ENCODE data around the gene SNAI1. TPM values are rescaled to one million over a fixed set of nuclear protein-coding genes. Genes with fewer than 3 reads are reported as not detected.

The SNAI1 gene
- total RNA-seq, 1 donor from 2014 or later, result 3.9 TPM

DNA sequence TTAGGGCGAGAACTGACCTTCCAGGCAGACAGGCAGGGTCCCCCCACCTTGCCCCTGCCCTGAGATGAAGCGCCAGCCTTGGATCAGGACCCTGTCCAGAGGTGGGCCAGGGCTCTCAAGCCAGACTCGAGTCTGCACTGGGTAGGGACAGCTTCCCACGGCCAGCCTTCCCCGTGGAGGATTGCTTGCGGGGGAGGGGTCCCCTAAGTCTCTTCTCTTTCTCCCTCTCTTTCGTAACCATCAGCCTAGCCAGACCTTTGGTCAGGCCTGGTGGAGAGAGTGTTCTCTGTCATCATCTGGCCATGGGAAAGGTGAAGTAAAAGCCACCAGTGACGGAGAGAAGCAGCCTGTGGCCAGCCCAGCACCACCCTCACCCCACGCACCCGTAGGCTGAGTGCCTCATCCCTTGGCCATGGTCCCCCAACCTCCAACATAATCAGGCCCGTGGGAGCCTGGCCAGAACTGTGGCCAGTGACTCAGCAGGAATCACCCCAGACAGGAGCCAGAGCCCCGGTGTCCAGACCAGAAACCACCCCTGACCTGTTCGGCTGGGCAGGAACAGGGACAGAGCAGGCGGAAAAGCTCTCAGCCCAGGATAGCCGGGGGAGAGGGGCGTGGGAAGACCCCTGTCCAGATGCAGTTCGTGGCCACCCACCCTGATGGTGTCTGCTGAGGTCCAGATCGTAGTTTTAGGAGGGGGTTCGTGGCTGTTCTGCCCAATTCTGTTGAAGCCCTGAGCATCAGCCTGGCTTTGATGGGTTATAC, 47.1 kb downstream of the SNAI1 start:
- no peak for DNase-seq
- H3K9me3 Mint-ChIP-seq (ENCODE audit: unreplicated experiment), result no peaks in the 10 kb centered on the region
- H3K36me3 Mint-ChIP-seq (ENCODE audit: unreplicated experiment), result no peaks in the 10 kb centered on the region
- TF ChIP-seq, protein P1, sequence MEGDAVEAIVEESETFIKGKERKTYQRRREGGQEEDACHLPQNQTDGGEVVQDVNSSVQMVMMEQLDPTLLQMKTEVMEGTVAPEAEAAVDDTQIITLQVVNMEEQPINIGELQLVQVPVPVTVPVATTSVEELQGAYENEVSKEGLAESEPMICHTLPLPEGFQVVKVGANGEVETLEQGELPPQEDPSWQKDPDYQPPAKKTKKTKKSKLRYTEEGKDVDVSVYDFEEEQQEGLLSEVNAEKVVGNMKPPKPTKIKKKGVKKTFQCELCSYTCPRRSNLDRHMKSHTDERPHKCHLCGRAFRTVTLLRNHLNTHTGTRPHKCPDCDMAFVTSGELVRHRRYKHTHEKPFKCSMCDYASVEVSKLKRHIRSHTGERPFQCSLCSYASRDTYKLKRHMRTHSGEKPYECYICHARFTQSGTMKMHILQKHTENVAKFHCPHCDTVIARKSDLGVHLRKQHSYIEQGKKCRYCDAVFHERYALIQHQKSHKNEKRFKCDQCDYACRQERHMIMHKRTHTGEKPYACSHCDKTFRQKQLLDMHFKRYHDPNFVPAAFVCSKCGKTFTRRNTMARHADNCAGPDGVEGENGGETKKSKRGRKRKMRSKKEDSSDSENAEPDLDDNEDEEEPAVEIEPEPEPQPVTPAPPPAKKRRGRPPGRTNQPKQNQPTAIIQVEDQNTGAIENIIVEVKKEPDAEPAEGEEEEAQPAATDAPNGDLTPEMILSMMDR (IDR thresholded peaks at IDR 0.05; ENCODE audit: partially characterized antibody, unreplicated experiment), result no peak
- no peak overlapping the region for H3K27ac Mint-ChIP-seq (ENCODE audit: unreplicated experiment)
- H3K4me1 Mint-ChIP-seq (ENCODE audit: low read depth, unreplicated experiment), result peaks cover 2% of the 10 kb centered on the region
- H3K4me3 Mint-ChIP-seq (ENCODE audit: unreplicated experiment), result no peak overlapping the region
- H3K27me3 Mint-ChIP-seq (ENCODE audit: unreplicated experiment), result peaks cover 5% of the 10 kb centered on the region

DNA sequence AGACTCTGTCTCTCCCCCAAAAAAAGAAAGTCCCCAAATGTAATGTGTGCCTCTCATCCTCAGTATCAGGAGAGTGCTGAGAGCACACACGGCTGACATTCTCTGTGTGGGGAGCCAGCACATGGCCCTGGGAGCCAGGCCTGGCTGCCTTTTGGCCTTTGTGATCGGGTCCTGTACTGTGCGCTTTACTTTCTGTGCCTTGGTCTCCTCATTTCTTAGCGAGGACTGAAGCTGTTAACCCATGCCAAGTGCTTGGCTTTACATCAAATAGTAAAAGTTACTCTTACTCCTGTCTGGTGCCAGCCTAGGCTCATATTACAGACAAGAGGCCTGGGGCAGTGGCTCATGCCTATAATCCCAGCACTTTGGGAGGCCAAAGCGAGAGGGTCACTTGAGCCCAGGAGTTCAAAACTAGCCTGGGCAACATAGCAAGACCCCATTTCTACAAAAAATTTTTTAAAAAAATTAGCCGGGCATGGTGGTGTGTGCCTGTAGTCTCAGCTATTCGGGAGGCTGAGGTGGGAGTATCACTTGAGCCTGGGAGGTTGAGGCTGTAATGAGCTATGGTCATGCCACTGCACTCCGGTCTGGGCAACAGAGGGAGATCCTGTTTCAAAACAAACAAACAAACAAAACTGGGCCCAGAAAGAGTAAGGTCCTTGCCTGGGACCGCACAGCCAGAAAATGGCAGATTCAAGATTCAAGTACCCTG, 50.3 kb downstream of the SNAI1 start:
- no peaks in the 10 kb centered on the region for H3K9me3 Mint-ChIP-seq (ENCODE audit: unreplicated experiment)
- H3K4me3 Mint-ChIP-seq (ENCODE audit: unreplicated experiment), result no peak overlapping the region
- no peak for DNase-seq
- peaks cover 2% of the 10 kb centered on the region for H3K4me1 Mint-ChIP-seq (ENCODE audit: low read depth, unreplicated experiment)
- H3K27me3 Mint-ChIP-seq (ENCODE audit: unreplicated experiment), result peaks cover 5% of the 10 kb centered on the region
- H3K36me3 Mint-ChIP-seq (ENCODE audit: unreplicated experiment), result no peaks in the 10 kb centered on the region
- TF ChIP-seq, protein P1 (IDR thresholded peaks at IDR 0.05; ENCODE audit: partially characterized antibody, unreplicated experiment), result no peak
- no peak overlapping the region for H3K27ac Mint-ChIP-seq (ENCODE audit: unreplicated experiment)

DNA sequence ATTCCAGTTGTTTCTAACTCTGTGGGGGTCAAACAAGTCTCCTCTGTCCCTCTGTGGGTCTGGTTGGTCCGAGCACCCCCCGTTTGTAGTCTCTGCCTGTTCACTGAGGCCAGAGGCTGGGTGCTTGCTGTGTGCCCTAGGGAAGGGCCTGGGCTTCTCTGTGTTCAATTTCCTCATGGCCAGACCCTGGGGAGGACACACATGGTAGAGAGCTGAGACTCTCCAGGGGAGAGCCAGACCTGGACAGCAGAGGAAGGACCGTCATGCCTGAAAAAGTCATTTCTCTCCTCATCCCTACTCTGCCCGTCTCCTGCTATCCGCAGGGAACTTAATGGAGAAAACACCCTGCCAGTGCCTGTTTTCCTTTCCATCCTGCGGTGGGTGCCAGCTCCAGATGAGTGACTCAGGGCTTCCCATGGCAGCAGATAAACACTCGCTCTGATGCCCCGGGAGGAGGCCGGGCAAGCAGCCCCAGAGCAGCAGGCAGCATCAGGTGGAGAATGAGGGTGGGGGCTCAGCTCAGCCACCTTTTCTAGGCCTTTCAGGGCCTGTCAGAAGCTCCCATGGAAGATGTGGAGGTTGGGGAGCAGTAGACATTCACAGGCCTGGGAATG, 51.9 kb downstream of the SNAI1 start:
- Mint-ChIP-seq H3K4me1 (ENCODE audit: low read depth, unreplicated experiment) (peaks cover 2% of the 10 kb centered on the region), H3K27ac (ENCODE audit: unreplicated experiment) (no peak overlapping the region), H3K4me3 (ENCODE audit: unreplicated experiment) (no peak overlapping the region), H3K27me3 (ENCODE audit: unreplicated experiment) (peaks cover 2% of the 10 kb centered on the region), H3K9me3 (ENCODE audit: unreplicated experiment) (no peaks in the 10 kb centered on the region), H3K36me3 (ENCODE audit: unreplicated experiment) (no peaks in the 10 kb centered on the region)
- TF ChIP-seq, protein P1 (IDR thresholded peaks at IDR 0.05; ENCODE audit: partially characterized antibody, unreplicated experiment), result no peak
- DNase-seq, result no peak

DNA sequence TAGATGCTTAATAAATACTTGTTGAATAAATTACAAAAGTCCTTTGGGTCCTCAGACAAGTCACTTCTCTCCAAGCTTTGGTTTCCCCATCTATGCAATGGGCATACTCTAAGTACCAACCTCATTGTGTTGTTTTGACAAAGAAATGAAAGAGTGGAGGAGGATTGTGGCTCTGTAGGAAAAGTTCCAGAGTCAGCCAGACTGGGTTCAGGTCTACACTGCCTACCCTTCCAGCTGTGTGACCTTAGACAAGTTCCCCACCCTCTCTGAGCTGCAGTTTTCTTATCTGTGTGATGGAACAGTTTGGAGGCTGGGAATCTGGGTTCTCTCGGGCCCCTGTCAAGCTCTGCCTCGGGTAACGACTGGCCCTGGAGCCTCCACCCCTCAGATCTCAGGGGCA, 53.9 kb downstream of the SNAI1 start:
- Mint-ChIP-seq H3K27me3 (ENCODE audit: unreplicated experiment) (peaks cover 2% of the 10 kb centered on the region), H3K4me3 (ENCODE audit: unreplicated experiment) (no peak overlapping the region), H3K36me3 (ENCODE audit: unreplicated experiment) (no peaks in the 10 kb centered on the region), H3K9me3 (ENCODE audit: unreplicated experiment) (peaks cover 1% of the 10 kb centered on the region), H3K27ac (ENCODE audit: unreplicated experiment) (no peak overlapping the region), H3K4me1 (ENCODE audit: low read depth, unreplicated experiment) (peaks cover 2% of the 10 kb centered on the region)
- DNase-seq, result no peak
- TF ChIP-seq, protein P1 (IDR thresholded peaks at IDR 0.05; ENCODE audit: partially characterized antibody, unreplicated experiment), result no peak

All from glutamatergic neuron (in vitro differentiated cells).